HepG2 (cell line): ENCODE measurements around the gene ZDHHC18. TPM values are rescaled to one million over a fixed set of nuclear protein-coding genes. Genes with fewer than 3 reads are reported as not detected.

Experiments used
- CCDC6 ChIP-seq: sonication (generic); formaldehyde crosslinking; IDR thresholded peaks from 2 replicates; pipeline ENCODE4 v1.8.1; 2022; ENCODE audit warnings: mild to moderate bottlenecking, missing genetic modification reagents, moderate library complexity
- HOXA9 ChIP-seq: sonication (generic); formaldehyde crosslinking; IDR thresholded peaks from 2 replicates; pipeline ENCODE4 v1.8.1; 2022; ENCODE audit warnings: missing genetic modification reagents, mild to moderate bottlenecking, moderate library complexity, borderline replicate concordance
- ISX ChIP-seq: sonication (generic); formaldehyde crosslinking; conservative IDR thresholded peaks from 2 replicates; pipeline ENCODE4 v1.5.0; 2020; ENCODE audit warnings: missing genetic modification reagents
- KDM1A ChIP-seq: IDR thresholded peaks from 2 replicates; pipeline ENCODE4 v1.6.1; 2016; ENCODE audit warnings: missing compliant biosample characterization
- KDM5B ChIP-seq: sonication (generic); formaldehyde crosslinking; IDR thresholded peaks from 2 replicates; pipeline ENCODE4 v1.4.0; 2020; ENCODE audit warnings: missing genetic modification reagents, mild to moderate bottlenecking, borderline replicate concordance
- MAFK ChIP-seq, 2 experiments: IDR thresholded peaks in 1 of 2; conservative IDR thresholded peaks in 1 of 2; 2 replicates each; pipeline ENCODE4 v1.6.1; 2011; ENCODE audit warnings: improper control_type of control experiment in 2 of 2, low read length in 2 of 2
- MXD1 ChIP-seq: sonication (generic); formaldehyde crosslinking; IDR thresholded peaks from 2 replicates; pipeline ENCODE4 v1.4.0; 2020; ENCODE audit warnings: mild to moderate bottlenecking, missing genetic modification reagents
- POLR2G ChIP-seq: fragments of 200-400 bp; formaldehyde crosslinking; IDR thresholded peaks from 2 replicates; pipeline ENCODE4 v1.6.1; 2018; ENCODE audit warnings: mild to moderate bottlenecking, low read depth, low read length, moderate library complexity
- RBM22 ChIP-seq: fragments of 200-400 bp; formaldehyde crosslinking; optimal IDR thresholded peaks from 2 replicates; pipeline ENCODE3; 2017; ENCODE audit warnings: mild to moderate bottlenecking, low read length, moderate library complexity
- ZFYVE20 ChIP-seq: sonication (generic); formaldehyde crosslinking; IDR thresholded peaks from 2 replicates; pipeline ENCODE4 v1.8.0; 2023; ENCODE audit warnings: low read depth, mild to moderate bottlenecking, moderate library complexity, missing genetic modification reagents, borderline replicate concordance
- ZNF816 ChIP-seq: sonication (generic); formaldehyde crosslinking; IDR thresholded peaks from 2 replicates; pipeline ENCODE4 v1.8.0; 2022; ENCODE audit warnings: missing genetic modification reagents, mild to moderate bottlenecking, borderline replicate concordance
- polyA plus RNA-seq, 8 experiments: library from polyadenylated mRNA; depleted of rRNA in 3 of 8; stranded (reverse) in 7 of 8; unstranded in 1 of 8; fragments of >200 nt; fragmentation: Illumina TruSeq in 4 of 8; extraction: Trizol in 4 of 8; gene quantifications; 2 replicates each; pipeline versions ENCODE4 v1.2.1 to v1.2.3, GENCODE V29; 2011 to 2016; ENCODE audit warnings: low read depth in 4 of 8, missing spikeins in 1 of 8, mixed read lengths in 1 of 8; ENCODE audit not compliant: insufficient read depth in 1 of 8
- total RNA-seq, 5 experiments: library from RNA; depleted of rRNA; stranded (reverse); fragments of >200 nt; fragmentation: Illumina TruSeq; extraction: Trizol; gene quantifications; 2 replicates each; pipeline ENCODE4 v1.2.3, GENCODE V29; 2016; ENCODE audit warnings: low read depth in 1 of 5
- TF ChIP-seq, protein P1 (sequence below): sonication (generic); formaldehyde crosslinking; IDR thresholded peaks from 2 replicates; pipeline ENCODE4 v1.8.0; 2022; ENCODE audit warnings: mild to moderate bottlenecking, missing genetic modification reagents, moderate library complexity
- TF ChIP-seq, protein P2 (sequence below): sonication (generic); formaldehyde crosslinking; IDR thresholded peaks from 2 replicates; pipeline ENCODE4 v1.4.0; 2020; ENCODE audit warnings: mild to moderate bottlenecking, missing genetic modification reagents
- TF ChIP-seq, protein P3 (sequence below): sonication (generic); formaldehyde crosslinking; IDR thresholded peaks from 2 replicates; pipeline ENCODE4 v1.5.1; 2020; ENCODE audit warnings: missing genetic modification reagents, mild to moderate bottlenecking, borderline replicate concordance

Gene ZDHHC18
- total and polyA plus RNA-seq, 2 of the 13 experiments (the other 11 are each of a cell fraction or from before 2014, with no cell fraction given), result 13.2 to 35.3 TPM

GRCh38 chr1:26781206-26781825 lies 45.2 kb upstream of the ZDHHC18 start (continued):
- TF ChIP-seq MAFK (conservative IDR thresholded peaks at IDR 0.05 in 1 of 2, IDR thresholded peaks at IDR 0.05 in 1 of 2; ENCODE audit: low read length in 2 of 2) (peak; percentile 68 to 78), KDM5B (CRISPR knock-in tag) (no peak), POLR2G (no peak), ZNF816 (CRISPR knock-in tag) (no peak), ISX (CRISPR knock-in tag) (no peak), KDM1A (CRISPR knock-in tag) (no peak), HOXA9 (CRISPR knock-in tag) (no peak), MXD1 (no peak), RBM22 (peak; percentile 56), ZFYVE20 (CRISPR knock-in tag) (no peak), CCDC6 (CRISPR knock-in tag) (no peak)
- TF ChIP-seq, protein P1, sequence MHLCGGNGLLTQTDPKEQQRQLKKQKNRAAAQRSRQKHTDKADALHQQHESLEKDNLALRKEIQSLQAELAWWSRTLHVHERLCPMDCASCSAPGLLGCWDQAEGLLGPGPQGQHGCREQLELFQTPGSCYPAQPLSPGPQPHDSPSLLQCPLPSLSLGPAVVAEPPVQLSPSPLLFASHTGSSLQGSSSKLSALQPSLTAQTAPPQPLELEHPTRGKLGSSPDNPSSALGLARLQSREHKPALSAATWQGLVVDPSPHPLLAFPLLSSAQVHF (CRISPR knock-in tag), result no peak
- TF ChIP-seq, protein P2, sequence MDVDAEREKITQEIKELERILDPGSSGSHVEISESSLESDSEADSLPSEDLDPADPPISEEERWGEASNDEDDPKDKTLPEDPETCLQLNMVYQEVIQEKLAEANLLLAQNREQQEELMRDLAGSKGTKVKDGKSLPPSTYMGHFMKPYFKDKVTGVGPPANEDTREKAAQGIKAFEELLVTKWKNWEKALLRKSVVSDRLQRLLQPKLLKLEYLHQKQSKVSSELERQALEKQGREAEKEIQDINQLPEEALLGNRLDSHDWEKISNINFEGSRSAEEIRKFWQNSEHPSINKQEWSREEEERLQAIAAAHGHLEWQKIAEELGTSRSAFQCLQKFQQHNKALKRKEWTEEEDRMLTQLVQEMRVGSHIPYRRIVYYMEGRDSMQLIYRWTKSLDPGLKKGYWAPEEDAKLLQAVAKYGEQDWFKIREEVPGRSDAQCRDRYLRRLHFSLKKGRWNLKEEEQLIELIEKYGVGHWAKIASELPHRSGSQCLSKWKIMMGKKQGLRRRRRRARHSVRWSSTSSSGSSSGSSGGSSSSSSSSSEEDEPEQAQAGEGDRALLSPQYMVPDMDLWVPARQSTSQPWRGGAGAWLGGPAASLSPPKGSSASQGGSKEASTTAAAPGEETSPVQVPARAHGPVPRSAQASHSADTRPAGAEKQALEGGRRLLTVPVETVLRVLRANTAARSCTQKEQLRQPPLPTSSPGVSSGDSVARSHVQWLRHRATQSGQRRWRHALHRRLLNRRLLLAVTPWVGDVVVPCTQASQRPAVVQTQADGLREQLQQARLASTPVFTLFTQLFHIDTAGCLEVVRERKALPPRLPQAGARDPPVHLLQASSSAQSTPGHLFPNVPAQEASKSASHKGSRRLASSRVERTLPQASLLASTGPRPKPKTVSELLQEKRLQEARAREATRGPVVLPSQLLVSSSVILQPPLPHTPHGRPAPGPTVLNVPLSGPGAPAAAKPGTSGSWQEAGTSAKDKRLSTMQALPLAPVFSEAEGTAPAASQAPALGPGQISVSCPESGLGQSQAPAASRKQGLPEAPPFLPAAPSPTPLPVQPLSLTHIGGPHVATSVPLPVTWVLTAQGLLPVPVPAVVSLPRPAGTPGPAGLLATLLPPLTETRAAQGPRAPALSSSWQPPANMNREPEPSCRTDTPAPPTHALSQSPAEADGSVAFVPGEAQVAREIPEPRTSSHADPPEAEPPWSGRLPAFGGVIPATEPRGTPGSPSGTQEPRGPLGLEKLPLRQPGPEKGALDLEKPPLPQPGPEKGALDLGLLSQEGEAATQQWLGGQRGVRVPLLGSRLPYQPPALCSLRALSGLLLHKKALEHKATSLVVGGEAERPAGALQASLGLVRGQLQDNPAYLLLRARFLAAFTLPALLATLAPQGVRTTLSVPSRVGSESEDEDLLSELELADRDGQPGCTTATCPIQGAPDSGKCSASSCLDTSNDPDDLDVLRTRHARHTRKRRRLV, result no peak
- TF ChIP-seq, protein P3, sequence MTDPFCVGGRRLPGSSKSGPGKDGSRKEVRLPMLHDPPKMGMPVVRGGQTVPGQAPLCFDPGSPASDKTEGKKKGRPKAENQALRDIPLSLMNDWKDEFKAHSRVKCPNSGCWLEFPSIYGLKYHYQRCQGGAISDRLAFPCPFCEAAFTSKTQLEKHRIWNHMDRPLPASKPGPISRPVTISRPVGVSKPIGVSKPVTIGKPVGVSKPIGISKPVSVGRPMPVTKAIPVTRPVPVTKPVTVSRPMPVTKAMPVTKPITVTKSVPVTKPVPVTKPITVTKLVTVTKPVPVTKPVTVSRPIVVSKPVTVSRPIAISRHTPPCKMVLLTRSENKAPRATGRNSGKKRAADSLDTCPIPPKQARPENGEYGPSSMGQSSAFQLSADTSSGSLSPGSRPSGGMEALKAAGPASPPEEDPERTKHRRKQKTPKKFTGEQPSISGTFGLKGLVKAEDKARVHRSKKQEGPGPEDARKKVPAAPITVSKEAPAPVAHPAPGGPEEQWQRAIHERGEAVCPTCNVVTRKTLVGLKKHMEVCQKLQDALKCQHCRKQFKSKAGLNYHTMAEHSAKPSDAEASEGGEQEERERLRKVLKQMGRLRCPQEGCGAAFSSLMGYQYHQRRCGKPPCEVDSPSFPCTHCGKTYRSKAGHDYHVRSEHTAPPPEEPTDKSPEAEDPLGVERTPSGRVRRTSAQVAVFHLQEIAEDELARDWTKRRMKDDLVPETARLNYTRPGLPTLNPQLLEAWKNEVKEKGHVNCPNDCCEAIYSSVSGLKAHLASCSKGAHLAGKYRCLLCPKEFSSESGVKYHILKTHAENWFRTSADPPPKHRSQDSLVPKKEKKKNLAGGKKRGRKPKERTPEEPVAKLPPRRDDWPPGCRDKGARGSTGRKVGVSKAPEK (CRISPR knock-in tag), result no peak
- TF ChIP-seq, all 625 proteins: peak for 3
